Sciatic nerve (tissue), 2 donors: Measurements from ENCODE around the gene CSRNP3. TPM values are rescaled to one million over a fixed set of nuclear protein-coding genes. Genes with fewer than 3 reads are reported as not detected.

ENCODE experiments used
- ATAC-seq: fragments of 200-7000 bp; cut with Tn5 transposase; one replicate; pipeline ENCODE4 v1.9.1; 2020; ENCODE audit warnings: mild to moderate bottlenecking, moderate library complexity
- DNase-seq: peaks from one replicate; pipeline ENCODE4 v3.0.0-alpha.2; 2020; ENCODE audit warnings: low spot score
- intact Hi-C: fragments of 100-400 bp; cut with DNase I; formaldehyde crosslinking; loops from one replicate; pipeline ENCODE4 v1.14.2; 2022
- total RNA-seq: library from RNA; stranded (reverse); fragmentation: NEBNext Ultra II Directional; extraction: Animal tissue kit (Norgen Biotek cat#: 25700); gene quantifications from one replicate; pipeline ENCODE4 v1.2.1, GENCODE V29; 2021
- donor health status: DM: no; HTN: no; CAD: no.
- donor health status: DM: no; HTN: no; CAD: no.

CSRNP3 gene
- total RNA-seq, 1 donor from 2014 or later: 8.3 TPM

GRCh38 chr2:165697748-165698443 lies 228.4 kb downstream of the CSRNP3 start:
- DNase-seq (no peak), ATAC-seq (no peak)
- intact Hi-C loops: loop anchor here (10.0 kb wide), 1 partner anchor 293 kb away; no protein-coding TSS in a partner anchor

DNA sequence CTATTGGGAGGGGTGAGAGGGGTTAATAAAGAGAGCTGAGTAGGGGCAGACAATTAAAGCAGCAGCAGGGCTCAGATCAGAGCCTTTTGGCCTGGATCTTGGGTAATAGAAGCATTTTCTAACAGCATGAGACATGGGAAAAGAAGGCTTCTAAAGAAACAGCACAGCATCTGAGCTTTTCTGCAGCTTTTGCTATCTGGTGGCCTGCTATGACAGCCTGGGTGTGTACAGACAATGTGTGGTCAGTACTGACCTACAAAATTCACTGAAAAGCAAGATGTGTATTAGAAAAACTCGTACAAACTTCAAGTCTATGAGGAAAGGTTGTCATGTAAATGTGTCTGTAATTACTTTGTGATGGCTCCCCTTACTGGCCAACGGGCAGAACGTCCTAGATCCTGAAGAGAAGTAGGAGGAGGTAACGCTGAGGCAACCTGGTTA lies 229.0 kb downstream of the CSRNP3 start:
- intact Hi-C loops: loop anchor here (10.0 kb wide), 1 partner anchor 294 kb away; no protein-coding TSS in a partner anchor
- ATAC-seq (peak; percentile 77), DNase-seq (no peak)

GRCh38 chr2:165699946-165700345 lies 230.4 kb downstream of the CSRNP3 start:
- ATAC-seq (no peak), DNase-seq (no peak)
- intact Hi-C loops: loop anchor here (10.0 kb wide), 1 partner anchor 295 kb away; no protein-coding TSS in a partner anchor

- intact Hi-C loops: no loop called here
- no peak for ATAC-seq
Measured at GRCh38 chr2:165700531-165700930, 231.0 kb downstream of the CSRNP3 start.

GRCh38 chr2:165701147-165701546 lies 231.6 kb downstream of the CSRNP3 start:
- ATAC-seq (no peak), DNase-seq (no peak)
- intact Hi-C loops: no loop called here

More at GRCh38 chr2:165700531-165700930, 231.0 kb downstream of the CSRNP3 start:
- no peak for DNase-seq

DNA sequence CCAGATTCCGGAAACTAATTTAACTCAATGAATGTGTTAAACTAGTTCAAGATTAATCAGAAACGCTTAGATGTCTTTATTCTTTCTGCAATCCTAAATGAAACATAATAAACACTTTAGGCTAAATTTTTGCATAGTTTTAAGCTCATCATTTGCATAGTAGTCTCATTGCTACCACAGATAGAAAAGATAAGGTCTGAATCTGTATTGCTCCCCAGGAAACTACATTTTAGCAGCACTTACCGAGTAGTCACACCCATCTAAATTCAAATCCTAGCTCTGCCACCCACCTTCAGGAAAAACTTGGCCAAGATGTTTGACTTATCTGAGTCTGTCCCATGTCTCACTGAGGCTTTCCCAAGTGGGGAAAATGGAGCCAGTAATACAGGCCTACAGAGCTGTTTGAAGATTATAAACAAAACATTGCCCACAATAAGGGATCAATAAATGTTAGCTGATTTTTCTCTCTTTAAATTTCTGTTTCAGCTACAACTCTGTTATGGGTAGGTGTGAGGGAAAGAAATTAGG lies 237.5 kb downstream of the CSRNP3 start:
- intact Hi-C loops: no loop called here
- DNase-seq (no peak), ATAC-seq (no peak)

DNA sequence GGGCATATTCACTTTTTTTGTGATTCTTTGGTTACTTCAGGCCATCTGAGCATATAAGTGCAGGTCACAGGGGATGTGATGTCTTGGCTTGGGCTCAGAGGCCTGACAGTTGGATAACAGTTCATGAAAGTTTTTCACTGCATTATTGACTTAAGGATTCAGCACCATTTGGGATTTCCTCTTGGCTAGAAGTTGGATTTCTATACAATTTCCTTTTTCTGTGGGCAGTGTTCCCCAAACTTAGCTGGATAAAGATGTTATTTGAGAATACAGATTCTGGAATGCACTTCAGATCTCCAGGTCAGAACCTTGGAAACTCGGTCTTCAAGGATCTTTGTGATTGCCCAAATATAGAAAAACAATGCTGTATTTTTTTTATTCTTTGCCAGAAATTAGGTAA lies 246.6 kb downstream of the CSRNP3 start:
- ATAC-seq (no peak), DNase-seq (no peak)
- intact Hi-C loops: no loop called here

DNA sequence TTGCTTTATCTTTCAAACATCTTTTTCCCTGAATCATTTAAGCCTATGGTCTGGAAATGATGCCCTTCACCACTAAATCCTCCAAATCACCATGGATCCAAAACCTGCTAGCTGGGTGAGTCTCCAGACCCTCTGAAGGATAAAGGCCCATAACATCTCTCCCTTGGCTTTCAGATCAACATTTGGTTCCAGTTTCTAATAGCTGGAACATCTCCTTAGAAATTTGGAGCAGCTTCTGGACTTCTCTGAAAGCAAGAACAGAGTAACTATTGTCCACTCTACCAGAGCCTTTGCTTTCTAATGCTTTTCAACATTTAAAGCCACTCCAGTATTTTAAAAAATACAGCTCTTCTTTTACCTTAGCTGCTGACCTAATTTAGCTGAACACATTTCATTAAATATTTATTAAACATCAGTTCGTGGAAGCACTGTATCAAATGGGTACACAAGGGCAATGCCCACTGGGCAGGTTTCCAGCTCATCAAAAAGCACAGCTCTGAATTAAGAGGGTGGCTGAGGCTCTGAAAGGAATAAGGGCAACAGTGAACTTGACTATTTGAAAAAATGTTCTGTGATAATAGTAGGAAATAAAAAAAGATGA lies 249.2 kb downstream of the CSRNP3 start:
- intact Hi-C loops: no loop called here
- ATAC-seq: no peak
- DNase-seq: no peak

GRCh38 chr2:165720511-165720910 lies 251.0 kb downstream of the CSRNP3 start:
- no peak for DNase-seq
- intact Hi-C loops: no loop called here
- ATAC-seq: no peak

DNA sequence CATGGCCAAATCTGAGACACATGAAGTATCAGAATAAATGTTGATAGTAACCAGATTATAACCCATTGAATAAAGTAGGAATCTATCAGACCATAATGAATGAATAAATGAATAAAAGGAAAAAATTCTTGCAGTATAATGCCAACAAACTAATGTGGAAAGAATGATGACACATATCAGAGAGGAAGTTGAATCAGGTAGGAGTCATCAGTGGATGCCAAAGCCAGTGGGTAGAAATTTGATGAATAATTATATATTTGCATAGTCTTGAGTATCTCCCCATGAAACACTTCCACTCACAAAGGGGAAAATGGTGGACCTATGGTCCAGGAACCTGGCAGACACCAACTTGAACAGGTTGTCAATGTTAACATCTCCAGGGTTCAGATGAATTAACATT lies 255.9 kb downstream of the CSRNP3 start:
- intact Hi-C loops: no loop called here
- no peak for ATAC-seq
- DNase-seq: no peak

Other genes with a start within 250 kb of the CSRNP3 start
- 1.9 TPM for gene SCN2A, start 230.3 kb upstream of the CSRNP3 start, total RNA-seq